Keratinocyte (primary cell): ENCODE measurements around the gene WDFY1. TPM values are rescaled to one million over a fixed set of nuclear protein-coding genes. Genes with fewer than 3 reads are reported as not detected.

ENCODE experiments used
- DNase-seq: peaks from one replicate; pipeline ENCODE4 v3.0.0-alpha.2; 2011; ENCODE audit warnings: low read depth, missing footprints, low spot score
- FAIRE-seq: peaks from 2 replicates; lab custom pipeline; 2011; peaks lifted over from hg19 to GRCh38; lab: Jason Lieb, UNC
- H2AFZ ChIP-seq: 2 replicates; pipeline ENCODE4 v1.6.0; 2012; ENCODE audit warnings: low read length, control low read depth, inconsistent platforms; ENCODE audit not compliant: control insufficient read depth
- H3K27ac ChIP-seq: 2 replicates; pipeline ENCODE4 v1.5.1; 2011; ENCODE audit warnings: low read length; ENCODE audit not compliant: control insufficient read depth, insufficient read depth
- H3K27me3 ChIP-seq: 3 replicates; pipeline ENCODE4 v1.6.0; 2011; ENCODE audit warnings: low read length; ENCODE audit not compliant: control insufficient read depth, insufficient read depth; ENCODE audit errors: extremely low read depth
- H3K36me3 ChIP-seq, 2 experiments: 2 replicates in 1 of 2; 3 replicates in 1 of 2; pipeline ENCODE4 v1.5.1; 2011; ENCODE audit warnings: low read length in 2 of 2, mild to moderate bottlenecking in 1 of 2; ENCODE audit not compliant: control insufficient read depth in 2 of 2, insufficient read depth in 2 of 2; ENCODE audit errors: extremely low read depth in 1 of 2
- H3K4me1 ChIP-seq: 3 replicates; pipeline ENCODE4 v1.5.1; 2011; ENCODE audit warnings: low read length; ENCODE audit not compliant: control insufficient read depth, insufficient read depth; ENCODE audit errors: extremely low read depth
- H3K4me2 ChIP-seq: 3 replicates; pipeline ENCODE4 v1.6.0; 2011; ENCODE audit warnings: low read depth, low read length; ENCODE audit not compliant: control insufficient read depth, insufficient read depth; ENCODE audit errors: extremely low read depth
- H3K4me3 ChIP-seq, 3 experiments: fragments of 200-600 bp in 1 of 3; sonication (generic) in 1 of 3; 2 replicates in 2 of 3; 3 replicates in 1 of 3; pipeline ENCODE4 v1.5.1; 2011 to 2016; ENCODE audit warnings: low read length in 3 of 3, mild to moderate bottlenecking in 3 of 3, control low read depth in 2 of 3, inconsistent platforms in 1 of 3, low read depth in 1 of 3, mixed read lengths in 1 of 3, mixed run types in 1 of 3, moderate library complexity in 1 of 3; ENCODE audit not compliant: control insufficient read depth in 2 of 3, insufficient read depth in 2 of 3; ENCODE audit errors: extremely low read depth in 1 of 3
- H3K79me2 ChIP-seq: 2 replicates; pipeline ENCODE4 v1.6.0; 2012; ENCODE audit warnings: low read length; ENCODE audit not compliant: control insufficient read depth, insufficient read depth
- H3K9ac ChIP-seq: 3 replicates; pipeline ENCODE4 v1.6.0; 2011; ENCODE audit warnings: low read length; ENCODE audit not compliant: control insufficient read depth, insufficient read depth; ENCODE audit errors: extremely low read depth
- H3K9me1 ChIP-seq: 3 replicates; pipeline ENCODE4 v1.6.0; 2011; ENCODE audit warnings: low read length; ENCODE audit not compliant: control insufficient read depth, insufficient read depth; ENCODE audit errors: extremely low read depth
- H3K9me3 ChIP-seq: 2 replicates; pipeline ENCODE4 v1.5.1; 2012; ENCODE audit warnings: low read depth, low read length; ENCODE audit not compliant: control insufficient read depth
- H4K20me1 ChIP-seq: 3 replicates; pipeline ENCODE4 v1.6.0; 2011; ENCODE audit warnings: low read length; ENCODE audit not compliant: control insufficient read depth, insufficient read depth; ENCODE audit errors: extremely low read depth
- CTCF ChIP-seq, 3 experiments: IDR thresholded peaks in 1 of 3; conservative IDR thresholded peaks in 1 of 3; optimal IDR thresholded peaks in 1 of 3; 2 replicates in 2 of 3; 3 replicates in 1 of 3; pipeline versions ENCODE3 to v1.5.1; 2011; ENCODE audit warnings: low read length in 3 of 3, mild to moderate bottlenecking in 3 of 3, moderate library complexity in 2 of 3, control low read depth in 1 of 3, inconsistent platforms in 1 of 3; ENCODE audit not compliant: insufficient read depth in 2 of 3; ENCODE audit errors: extremely low read depth in 1 of 3
- EZH2 ChIP-seq: IDR thresholded peaks from one replicate; pipeline ENCODE4 v1.6.1; 2012; ENCODE audit warnings: inconsistent platforms, mild to moderate bottlenecking, low read length, moderate library complexity
- dilution Hi-C: fragments of 300-500 bp; cut with MboI; formaldehyde crosslinking; loops from one replicate; pipeline ENCODE4 v1.7.0; 2020; ENCODE audit warnings: low sequenced_read_pairs; ENCODE audit not compliant: extremely low pct_ligation_motif_present
- polyA plus RNA-seq, 5 experiments: library from polyadenylated mRNA; depleted of rRNA in 3 of 5; stranded (reverse) in 3 of 5; stranded (forward) in 1 of 5; unstranded in 1 of 5; fragments of >200 nt; gene quantifications; 1 replicate in 1 of 5; 2 replicates in 3 of 5; 3 replicates in 1 of 5; pipeline versions ENCODE4 v1.2.1 to v1.2.3, GENCODE V29; 2011 to 2012; ENCODE audit warnings: missing spikeins in 2 of 5, low read depth in 1 of 5, low replicate concordance in 1 of 5

WDFY1 gene
- polyA plus RNA-seq, 1 donor (not counting 4 experiments of a cell fraction or from before 2014, with no cell fraction given): 54.9 TPM

- no peak overlapping the region for H3K9ac ChIP-seq
These were observed 12.0 kb downstream of the WDFY1 start for GRCh38 chr2:223932816-223933800.

GRCh38 chr2:223930103-223930976, 14.8 kb downstream of the WDFY1 start:
- H3K27me3 ChIP-seq: no peaks in the 10 kb centered on the region
- H3K9me3 ChIP-seq: no peaks in the 10 kb centered on the region
- DNase-seq: no peak
- no peak overlapping the region for H3K9ac ChIP-seq
- H3K4me2 ChIP-seq: no peak overlapping the region
- no peaks in the 10 kb centered on the region for H4K20me1 ChIP-seq
- peaks cover 6% of the 10 kb centered on the region for H3K4me1 ChIP-seq
- no peak overlapping the region for H3K27ac ChIP-seq
- FAIRE-seq: no peak
- no peak overlapping the region for H2AFZ ChIP-seq
- H3K9me1 ChIP-seq: no peaks in the 10 kb centered on the region
- no peak overlapping the region for H3K4me3 ChIP-seq
- peaks cover 64% of the 10 kb centered on the region for H3K79me2 ChIP-seq
- no peaks in the 10 kb centered on the region for H3K36me3 ChIP-seq
- dilution Hi-C loops: no loop called here
- TF ChIP-seq EZH2 (no peak), CTCF (optimal IDR thresholded peaks at IDR 0.05 in 1 of 3, IDR thresholded peaks at IDR 0.05 in 1 of 3, conservative IDR thresholded peaks at IDR 0.05 in 1 of 3; ENCODE audit: extremely low read depth in 1 of 3, insufficient read depth in 2 of 3, low read length in 3 of 3) (no peak)

More at GRCh38 chr2:223932816-223933800, 12.0 kb downstream of the WDFY1 start:
- no peak overlapping the region for H3K27ac ChIP-seq
- no peak overlapping the region for H3K4me2 ChIP-seq
- no peak overlapping the region for H3K4me3 ChIP-seq
- H3K79me2 ChIP-seq: peaks cover 79% of the 10 kb centered on the region
- no peaks in the 10 kb centered on the region for H3K9me3 ChIP-seq
- no peak overlapping the region for H2AFZ ChIP-seq
- H3K4me1 ChIP-seq: peaks cover 6% of the 10 kb centered on the region
- DNase-seq (no peak), FAIRE-seq (no peak)
- H3K9me1 ChIP-seq: no peaks in the 10 kb centered on the region
- no peaks in the 10 kb centered on the region for H3K36me3 ChIP-seq
- no peaks in the 10 kb centered on the region for H4K20me1 ChIP-seq
- TF ChIP-seq CTCF (optimal IDR thresholded peaks at IDR 0.05 in 1 of 3, IDR thresholded peaks at IDR 0.05 in 1 of 3, conservative IDR thresholded peaks at IDR 0.05 in 1 of 3; ENCODE audit: extremely low read depth in 1 of 3, insufficient read depth in 2 of 3, low read length in 3 of 3): no peak
- TF ChIP-seq EZH2: no peak
- no peaks in the 10 kb centered on the region for H3K27me3 ChIP-seq
- dilution Hi-C loops: no loop called here
